WTC11 (cell line): ENCODE data around the gene NAP1L5. TPM values are rescaled to one million over a fixed set of nuclear protein-coding genes. Genes with fewer than 3 reads are reported as not detected.

ENCODE experiments used
- ATAC-seq: fragments of 200-7000 bp; cut with Tn5 transposase; 2 replicates; pipeline ENCODE4 v1.10.0; 2021; ENCODE audit warnings: mild to moderate bottlenecking, moderate library complexity
- CTCF ChIA-PET: fragments of 300-600 bp; sonication (Branson Sonifier 250); formaldehyde crosslinking; loops from one replicate; lab custom pipeline; 2021; ENCODE audit warnings: antibody characterized with exemption; lab: Charles Lee
- POLR2A ChIA-PET: fragments of 350-600 bp; sonication (Branson Sonifier 250); formaldehyde crosslinking; loops from one replicate; lab custom pipeline; 2021; ENCODE audit warnings: antibody characterized with exemption; lab: Charles Lee
- DNase-seq: peaks from one replicate; pipeline ENCODE4 v3.0.0; 2021; ENCODE audit warnings: low spot score
- H3K27ac Mint-ChIP-seq: 2 replicates; pipeline ENCODE4 v1.8.0; 2021; ENCODE audit warnings: mixed read lengths
- H3K27me3 Mint-ChIP-seq: 2 replicates; pipeline ENCODE4 v1.8.0; 2021; ENCODE audit warnings: low read depth, mild to moderate bottlenecking, moderate library complexity, mixed read lengths
- H3K36me3 Mint-ChIP-seq: 2 replicates; pipeline ENCODE4 v1.8.0; 2021; ENCODE audit warnings: mixed read lengths
- H3K4me1 Mint-ChIP-seq: 2 replicates; pipeline ENCODE4 v1.8.0; 2022; ENCODE audit warnings: mixed read lengths
- H3K4me3 Mint-ChIP-seq: 2 replicates; pipeline ENCODE4 v1.8.0; 2021; ENCODE audit warnings: mild to moderate bottlenecking, moderate library complexity, mixed read lengths
- H3K9me3 Mint-ChIP-seq: 2 replicates; pipeline ENCODE4 v1.8.0; 2021; ENCODE audit warnings: mixed read lengths
- ETV6 ChIP-seq: sonication (generic); formaldehyde crosslinking; IDR thresholded peaks from 2 replicates; pipeline ENCODE4 v1.8.1; 2022; ENCODE audit warnings: mild to moderate bottlenecking, missing genetic modification reagents
- GTF2I ChIP-seq: fragments of 250-450 bp; sonication (Bioruptor Pico); conservative IDR thresholded peaks from 2 replicates; pipeline ENCODE4 v1.4.0; 2021; ENCODE audit warnings: mild to moderate bottlenecking
- JUN ChIP-seq: sonication (generic); formaldehyde crosslinking; IDR thresholded peaks from 2 replicates; pipeline ENCODE4 v1.8.0; 2023; ENCODE audit warnings: mild to moderate bottlenecking, missing genetic modification reagents
- KAT7 ChIP-seq: sonication (generic); formaldehyde crosslinking; IDR thresholded peaks from 2 replicates; pipeline ENCODE4 v1.8.1; 2023; ENCODE audit warnings: missing genetic modification reagents, mild to moderate bottlenecking, borderline replicate concordance
- NFATC4 ChIP-seq: fragments of 250-450 bp; sonication (Bioruptor Pico); IDR thresholded peaks from 2 replicates; pipeline ENCODE4 v1.9.0; 2021; ENCODE audit warnings: mild to moderate bottlenecking
- RORB ChIP-seq: fragments of 250-450 bp; sonication (Bioruptor Pico); IDR thresholded peaks from 2 replicates; pipeline ENCODE4 v1.9.0; 2021; ENCODE audit warnings: mild to moderate bottlenecking
- TEAD1 ChIP-seq: sonication (generic); formaldehyde crosslinking; IDR thresholded peaks from 2 replicates; pipeline ENCODE4 v1.8.0; 2022; ENCODE audit warnings: mild to moderate bottlenecking, missing genetic modification reagents
- ZNF671 ChIP-seq: fragments of 250-450 bp; sonication (Bioruptor Pico); IDR thresholded peaks from 2 replicates; pipeline ENCODE4 v1.8.0; 2021; ENCODE audit warnings: mild to moderate bottlenecking
- total RNA-seq: library from RNA; stranded (reverse); gene quantifications from 3 replicates; pipeline ENCODE4 v1.2.3, GENCODE V29; 2021
- TF ChIP-seq, protein P1 (sequence below): fragments of 250-450 bp; sonication (Bioruptor Pico); IDR thresholded peaks from 2 replicates; pipeline ENCODE4 v1.9.0; 2021; ENCODE audit warnings: moderate library complexity, mild to moderate bottlenecking, inconsistent platforms, borderline replicate concordance
- TF ChIP-seq, protein P2 (sequence below): sonication (generic); formaldehyde crosslinking; IDR thresholded peaks from 2 replicates; pipeline ENCODE4 v1.8.0; 2022; ENCODE audit warnings: mild to moderate bottlenecking, missing genetic modification reagents
- TF ChIP-seq, protein P3 (sequence below): sonication (generic); formaldehyde crosslinking; IDR thresholded peaks from 2 replicates; pipeline ENCODE4 v1.8.0; 2023; ENCODE audit warnings: missing genetic modification reagents, mild to moderate bottlenecking, borderline replicate concordance
- TF ChIP-seq, protein P4 (sequence below): sonication (generic); formaldehyde crosslinking; IDR thresholded peaks from 2 replicates; pipeline ENCODE4 v1.8.0; 2023; ENCODE audit warnings: missing genetic modification reagents
- TF ChIP-seq, protein P5 (sequence below): fragments of 250-450 bp; sonication (Bioruptor Pico); IDR thresholded peaks from 2 replicates; pipeline ENCODE4 v1.9.0; 2021; ENCODE audit warnings: mild to moderate bottlenecking
- TF ChIP-seq, protein P6 (sequence below): fragments of 250-450 bp; sonication (Bioruptor Pico); IDR thresholded peaks from 2 replicates; pipeline ENCODE4 v1.8.0; 2021; ENCODE audit warnings: mild to moderate bottlenecking
- TF ChIP-seq, protein P7 (sequence below): sonication (generic); formaldehyde crosslinking; IDR thresholded peaks from 2 replicates; pipeline ENCODE4 v1.8.0; 2022; ENCODE audit warnings: missing genetic modification reagents
- TF ChIP-seq, protein P8 (sequence below): sonication (generic); formaldehyde crosslinking; IDR thresholded peaks from 2 replicates; pipeline ENCODE4 v1.8.1; 2023; ENCODE audit warnings: mild to moderate bottlenecking, missing genetic modification reagents, moderate library complexity

Gene NAP1L5
- total RNA-seq, 1 experiment from 2014 or later = 3.3 TPM

DNA sequence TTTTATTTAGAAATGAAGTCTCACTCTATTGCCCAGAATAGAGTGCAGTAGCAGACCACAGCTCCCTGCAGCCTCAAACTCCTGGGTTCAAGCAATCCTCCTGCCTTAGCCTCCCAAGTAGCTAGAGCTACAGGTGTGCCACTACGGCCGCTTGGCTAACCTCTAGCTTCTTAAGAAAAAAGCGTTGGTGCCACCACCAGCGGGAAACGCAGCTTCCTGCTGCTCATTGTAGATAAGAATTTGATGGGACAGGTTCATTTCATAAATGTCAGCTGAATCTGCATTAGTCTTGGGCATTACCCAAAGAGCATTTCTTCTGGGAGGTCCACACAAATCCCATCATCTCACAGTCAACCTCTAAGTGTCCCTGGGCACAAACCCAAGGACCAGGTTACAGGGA, 33.2 kb upstream of the NAP1L5 start:
- no peak for ATAC-seq
- TF ChIP-seq, protein P1, sequence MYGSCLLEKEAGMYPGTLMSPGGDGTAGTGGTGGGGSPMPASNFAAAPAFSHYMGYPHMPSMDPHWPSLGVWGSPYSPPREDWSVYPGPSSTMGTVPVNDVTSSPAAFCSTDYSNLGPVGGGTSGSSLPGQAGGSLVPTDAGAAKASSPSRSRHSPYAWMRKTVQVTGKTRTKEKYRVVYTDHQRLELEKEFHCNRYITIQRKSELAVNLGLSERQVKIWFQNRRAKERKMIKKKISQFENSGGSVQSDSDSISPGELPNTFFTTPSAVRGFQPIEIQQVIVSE = no peak
- TF ChIP-seq, protein P2, sequence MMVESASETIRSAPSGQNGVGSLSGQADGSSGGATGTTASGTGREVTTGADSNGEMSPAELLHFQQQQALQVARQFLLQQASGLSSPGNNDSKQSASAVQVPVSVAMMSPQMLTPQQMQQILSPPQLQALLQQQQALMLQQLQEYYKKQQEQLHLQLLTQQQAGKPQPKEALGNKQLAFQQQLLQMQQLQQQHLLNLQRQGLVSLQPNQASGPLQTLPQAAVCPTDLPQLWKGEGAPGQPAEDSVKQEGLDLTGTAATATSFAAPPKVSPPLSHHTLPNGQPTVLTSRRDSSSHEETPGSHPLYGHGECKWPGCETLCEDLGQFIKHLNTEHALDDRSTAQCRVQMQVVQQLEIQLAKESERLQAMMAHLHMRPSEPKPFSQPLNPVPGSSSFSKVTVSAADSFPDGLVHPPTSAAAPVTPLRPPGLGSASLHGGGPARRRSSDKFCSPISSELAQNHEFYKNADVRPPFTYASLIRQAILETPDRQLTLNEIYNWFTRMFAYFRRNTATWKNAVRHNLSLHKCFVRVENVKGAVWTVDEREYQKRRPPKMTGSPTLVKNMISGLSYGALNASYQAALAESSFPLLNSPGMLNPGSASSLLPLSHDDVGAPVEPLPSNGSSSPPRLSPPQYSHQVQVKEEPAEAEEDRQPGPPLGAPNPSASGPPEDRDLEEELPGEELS = no peak
- TF ChIP-seq TEAD1 (CRISPR knock-in tag) = no peak
- TF ChIP-seq GTF2I (CRISPR knock-in tag) = no peak
- TF ChIP-seq, protein P3, sequence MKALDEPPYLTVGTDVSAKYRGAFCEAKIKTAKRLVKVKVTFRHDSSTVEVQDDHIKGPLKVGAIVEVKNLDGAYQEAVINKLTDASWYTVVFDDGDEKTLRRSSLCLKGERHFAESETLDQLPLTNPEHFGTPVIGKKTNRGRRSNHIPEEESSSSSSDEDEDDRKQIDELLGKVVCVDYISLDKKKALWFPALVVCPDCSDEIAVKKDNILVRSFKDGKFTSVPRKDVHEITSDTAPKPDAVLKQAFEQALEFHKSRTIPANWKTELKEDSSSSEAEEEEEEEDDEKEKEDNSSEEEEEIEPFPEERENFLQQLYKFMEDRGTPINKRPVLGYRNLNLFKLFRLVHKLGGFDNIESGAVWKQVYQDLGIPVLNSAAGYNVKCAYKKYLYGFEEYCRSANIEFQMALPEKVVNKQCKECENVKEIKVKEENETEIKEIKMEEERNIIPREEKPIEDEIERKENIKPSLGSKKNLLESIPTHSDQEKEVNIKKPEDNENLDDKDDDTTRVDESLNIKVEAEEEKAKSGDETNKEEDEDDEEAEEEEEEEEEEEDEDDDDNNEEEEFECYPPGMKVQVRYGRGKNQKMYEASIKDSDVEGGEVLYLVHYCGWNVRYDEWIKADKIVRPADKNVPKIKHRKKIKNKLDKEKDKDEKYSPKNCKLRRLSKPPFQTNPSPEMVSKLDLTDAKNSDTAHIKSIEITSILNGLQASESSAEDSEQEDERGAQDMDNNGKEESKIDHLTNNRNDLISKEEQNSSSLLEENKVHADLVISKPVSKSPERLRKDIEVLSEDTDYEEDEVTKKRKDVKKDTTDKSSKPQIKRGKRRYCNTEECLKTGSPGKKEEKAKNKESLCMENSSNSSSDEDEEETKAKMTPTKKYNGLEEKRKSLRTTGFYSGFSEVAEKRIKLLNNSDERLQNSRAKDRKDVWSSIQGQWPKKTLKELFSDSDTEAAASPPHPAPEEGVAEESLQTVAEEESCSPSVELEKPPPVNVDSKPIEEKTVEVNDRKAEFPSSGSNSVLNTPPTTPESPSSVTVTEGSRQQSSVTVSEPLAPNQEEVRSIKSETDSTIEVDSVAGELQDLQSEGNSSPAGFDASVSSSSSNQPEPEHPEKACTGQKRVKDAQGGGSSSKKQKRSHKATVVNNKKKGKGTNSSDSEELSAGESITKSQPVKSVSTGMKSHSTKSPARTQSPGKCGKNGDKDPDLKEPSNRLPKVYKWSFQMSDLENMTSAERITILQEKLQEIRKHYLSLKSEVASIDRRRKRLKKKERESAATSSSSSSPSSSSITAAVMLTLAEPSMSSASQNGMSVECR (CRISPR knock-in tag) = no peak
- TF ChIP-seq, protein P4, sequence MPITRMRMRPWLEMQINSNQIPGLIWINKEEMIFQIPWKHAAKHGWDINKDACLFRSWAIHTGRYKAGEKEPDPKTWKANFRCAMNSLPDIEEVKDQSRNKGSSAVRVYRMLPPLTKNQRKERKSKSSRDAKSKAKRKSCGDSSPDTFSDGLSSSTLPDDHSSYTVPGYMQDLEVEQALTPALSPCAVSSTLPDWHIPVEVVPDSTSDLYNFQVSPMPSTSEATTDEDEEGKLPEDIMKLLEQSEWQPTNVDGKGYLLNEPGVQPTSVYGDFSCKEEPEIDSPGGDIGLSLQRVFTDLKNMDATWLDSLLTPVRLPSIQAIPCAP = no peak
- no peak for TF ChIP-seq JUN
- TF ChIP-seq, protein P5, sequence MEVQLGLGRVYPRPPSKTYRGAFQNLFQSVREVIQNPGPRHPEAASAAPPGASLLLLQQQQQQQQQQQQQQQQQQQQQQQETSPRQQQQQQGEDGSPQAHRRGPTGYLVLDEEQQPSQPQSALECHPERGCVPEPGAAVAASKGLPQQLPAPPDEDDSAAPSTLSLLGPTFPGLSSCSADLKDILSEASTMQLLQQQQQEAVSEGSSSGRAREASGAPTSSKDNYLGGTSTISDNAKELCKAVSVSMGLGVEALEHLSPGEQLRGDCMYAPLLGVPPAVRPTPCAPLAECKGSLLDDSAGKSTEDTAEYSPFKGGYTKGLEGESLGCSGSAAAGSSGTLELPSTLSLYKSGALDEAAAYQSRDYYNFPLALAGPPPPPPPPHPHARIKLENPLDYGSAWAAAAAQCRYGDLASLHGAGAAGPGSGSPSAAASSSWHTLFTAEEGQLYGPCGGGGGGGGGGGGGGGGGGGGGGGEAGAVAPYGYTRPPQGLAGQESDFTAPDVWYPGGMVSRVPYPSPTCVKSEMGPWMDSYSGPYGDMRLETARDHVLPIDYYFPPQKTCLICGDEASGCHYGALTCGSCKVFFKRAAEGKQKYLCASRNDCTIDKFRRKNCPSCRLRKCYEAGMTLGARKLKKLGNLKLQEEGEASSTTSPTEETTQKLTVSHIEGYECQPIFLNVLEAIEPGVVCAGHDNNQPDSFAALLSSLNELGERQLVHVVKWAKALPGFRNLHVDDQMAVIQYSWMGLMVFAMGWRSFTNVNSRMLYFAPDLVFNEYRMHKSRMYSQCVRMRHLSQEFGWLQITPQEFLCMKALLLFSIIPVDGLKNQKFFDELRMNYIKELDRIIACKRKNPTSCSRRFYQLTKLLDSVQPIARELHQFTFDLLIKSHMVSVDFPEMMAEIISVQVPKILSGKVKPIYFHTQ (CRISPR knock-in tag) = no peak
- TF ChIP-seq, protein P6, sequence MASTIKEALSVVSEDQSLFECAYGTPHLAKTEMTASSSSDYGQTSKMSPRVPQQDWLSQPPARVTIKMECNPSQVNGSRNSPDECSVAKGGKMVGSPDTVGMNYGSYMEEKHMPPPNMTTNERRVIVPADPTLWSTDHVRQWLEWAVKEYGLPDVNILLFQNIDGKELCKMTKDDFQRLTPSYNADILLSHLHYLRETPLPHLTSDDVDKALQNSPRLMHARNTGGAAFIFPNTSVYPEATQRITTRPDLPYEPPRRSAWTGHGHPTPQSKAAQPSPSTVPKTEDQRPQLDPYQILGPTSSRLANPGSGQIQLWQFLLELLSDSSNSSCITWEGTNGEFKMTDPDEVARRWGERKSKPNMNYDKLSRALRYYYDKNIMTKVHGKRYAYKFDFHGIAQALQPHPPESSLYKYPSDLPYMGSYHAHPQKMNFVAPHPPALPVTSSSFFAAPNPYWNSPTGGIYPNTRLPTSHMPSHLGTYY (CRISPR knock-in tag) = no peak
- no peak for TF ChIP-seq RORB (CRISPR knock-in tag)
- no peak for TF ChIP-seq ZNF671 (CRISPR knock-in tag)
- no peak for TF ChIP-seq KAT7 (CRISPR knock-in tag)
- TF ChIP-seq, protein P7, sequence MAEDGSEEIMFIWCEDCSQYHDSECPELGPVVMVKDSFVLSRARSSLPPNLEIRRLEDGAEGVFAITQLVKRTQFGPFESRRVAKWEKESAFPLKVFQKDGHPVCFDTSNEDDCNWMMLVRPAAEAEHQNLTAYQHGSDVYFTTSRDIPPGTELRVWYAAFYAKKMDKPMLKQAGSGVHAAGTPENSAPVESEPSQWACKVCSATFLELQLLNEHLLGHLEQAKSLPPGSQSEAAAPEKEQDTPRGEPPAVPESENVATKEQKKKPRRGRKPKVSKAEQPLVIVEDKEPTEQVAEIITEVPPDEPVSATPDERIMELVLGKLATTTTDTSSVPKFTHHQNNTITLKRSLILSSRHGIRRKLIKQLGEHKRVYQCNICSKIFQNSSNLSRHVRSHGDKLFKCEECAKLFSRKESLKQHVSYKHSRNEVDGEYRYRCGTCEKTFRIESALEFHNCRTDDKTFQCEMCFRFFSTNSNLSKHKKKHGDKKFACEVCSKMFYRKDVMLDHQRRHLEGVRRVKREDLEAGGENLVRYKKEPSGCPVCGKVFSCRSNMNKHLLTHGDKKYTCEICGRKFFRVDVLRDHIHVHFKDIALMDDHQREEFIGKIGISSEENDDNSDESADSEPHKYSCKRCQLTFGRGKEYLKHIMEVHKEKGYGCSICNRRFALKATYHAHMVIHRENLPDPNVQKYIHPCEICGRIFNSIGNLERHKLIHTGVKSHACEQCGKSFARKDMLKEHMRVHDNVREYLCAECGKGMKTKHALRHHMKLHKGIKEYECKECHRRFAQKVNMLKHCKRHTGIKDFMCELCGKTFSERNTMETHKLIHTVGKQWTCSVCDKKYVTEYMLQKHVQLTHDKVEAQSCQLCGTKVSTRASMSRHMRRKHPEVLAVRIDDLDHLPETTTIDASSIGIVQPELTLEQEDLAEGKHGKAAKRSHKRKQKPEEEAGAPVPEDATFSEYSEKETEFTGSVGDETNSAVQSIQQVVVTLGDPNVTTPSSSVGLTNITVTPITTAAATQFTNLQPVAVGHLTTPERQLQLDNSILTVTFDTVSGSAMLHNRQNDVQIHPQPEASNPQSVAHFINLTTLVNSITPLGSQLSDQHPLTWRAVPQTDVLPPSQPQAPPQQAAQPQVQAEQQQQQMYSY (CRISPR knock-in tag) = no peak
- no peak for TF ChIP-seq NFATC4
- TF ChIP-seq, protein P8, sequence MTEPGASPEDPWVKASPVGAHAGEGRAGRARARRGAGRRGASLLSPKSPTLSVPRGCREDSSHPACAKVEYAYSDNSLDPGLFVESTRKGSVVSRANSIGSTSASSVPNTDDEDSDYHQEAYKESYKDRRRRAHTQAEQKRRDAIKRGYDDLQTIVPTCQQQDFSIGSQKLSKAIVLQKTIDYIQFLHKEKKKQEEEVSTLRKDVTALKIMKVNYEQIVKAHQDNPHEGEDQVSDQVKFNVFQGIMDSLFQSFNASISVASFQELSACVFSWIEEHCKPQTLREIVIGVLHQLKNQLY (CRISPR knock-in tag) = no peak
- no peak for TF ChIP-seq ETV6 (CRISPR knock-in tag)
- Mint-ChIP-seq H3K9me3 (no peaks in the 10 kb centered on the region), H3K4me3 (no peak overlapping the region), H3K27me3 (no peaks in the 10 kb centered on the region), H3K4me1 (no peaks in the 10 kb centered on the region), H3K36me3 (peaks cover 34% of the 10 kb centered on the region), H3K27ac (no peak overlapping the region)
- POLR2A ChIA-PET = no interaction called here
- CTCF ChIA-PET = no interaction called here
- no peak for DNase-seq
